ENCODE measurements around the gene TFB2M.

TFB2M gene

GRCh38 chr1:246569248-246570238 lies 3.5 kb upstream of the TFB2M start:
- Histone ChIP-seq H3K4me3 (ENCODE audit: low read length) (no peak overlapping the region), H3K27ac (ENCODE audit: low read length) (no peak overlapping the region), H3K9ac (ENCODE audit: low read length) (no peak overlapping the region), H3K4me1 (ENCODE audit: low read length) (peaks cover 47% of the 10 kb centered on the region), H3K27me3 (ENCODE audit: low read depth, low read length) (no peaks in the 10 kb centered on the region), H3K79me2 (ENCODE audit: low read length) (peaks cover 93% of the 10 kb centered on the region), H2AFZ (ENCODE audit: low read depth, low read length) (no peak overlapping the region), H3K36me3 (replicated peaks; ENCODE audit: low read depth, low read length) (peaks cover 3% of the 10 kb centered on the region), H4K20me1 (ENCODE audit: insufficient read depth, low read length) (no peaks in the 10 kb centered on the region), H3K4me2 (ENCODE audit: low read length) (no peak overlapping the region), H3K9me3 (ENCODE audit: insufficient read depth, low read length) (no peaks in the 10 kb centered on the region)
- TF ChIP-seq CTCF (IDR thresholded peaks at IDR 0.05; ENCODE audit: low read depth, low read length) (no peak), EZH2phosphoT487 (IDR thresholded peaks at IDR 0.05; ENCODE audit: low read depth) (no peak)

- no peak for TF ChIP-seq CTCF (IDR thresholded peaks at IDR 0.05; ENCODE audit: low read depth, low read length)
- no peak for TF ChIP-seq EZH2phosphoT487 (IDR thresholded peaks at IDR 0.05; ENCODE audit: low read depth)
- no peaks in the 10 kb centered on the region for H3K27me3 ChIP-seq (ENCODE audit: low read depth, low read length)
- peak overlapping the region; percentile 64; the same call in 1 of the 2 replicates for H2AFZ ChIP-seq (ENCODE audit: low read depth, low read length)
- peaks cover 37% of the 10 kb centered on the region for H3K4me1 ChIP-seq (ENCODE audit: low read length)
- H3K27ac ChIP-seq (ENCODE audit: low read length): peak overlapping the region; percentile 76; the same call in 1 of the 2 replicates
- H3K4me2 ChIP-seq (ENCODE audit: low read length): peak overlapping the region; percentile 89
- peaks cover 96% of the 10 kb centered on the region for H3K79me2 ChIP-seq (ENCODE audit: low read length)
- peaks cover 11% of the 10 kb centered on the region for H3K36me3 ChIP-seq (replicated peaks; ENCODE audit: low read depth, low read length)
- peak overlapping the region; percentile 88 for H3K4me3 ChIP-seq (ENCODE audit: low read length)
- peak overlapping the region; percentile 88 for H3K9ac ChIP-seq (ENCODE audit: low read length)
- H3K9me3 ChIP-seq (ENCODE audit: insufficient read depth, low read length): no peaks in the 10 kb centered on the region
- no peaks in the 10 kb centered on the region for H4K20me1 ChIP-seq (ENCODE audit: insufficient read depth, low read length)
These were observed 1.7 kb upstream of the TFB2M start for GRCh38 chr1:246567646-246568235.

GRCh38 chr1:246566813-246567645 lies 968 bp upstream of the TFB2M start:
- peak overlapping the region; percentile 88 for H3K4me3 ChIP-seq (ENCODE audit: low read length)
- no peaks in the 10 kb centered on the region for H3K9me3 ChIP-seq (ENCODE audit: insufficient read depth, low read length)
- TF ChIP-seq CTCF (IDR thresholded peaks at IDR 0.05; ENCODE audit: low read depth, low read length): peak; percentile 40; the same call in 1 of the 2 replicates
- TF ChIP-seq EZH2phosphoT487 (IDR thresholded peaks at IDR 0.05; ENCODE audit: low read depth): no peak
- no peaks in the 10 kb centered on the region for H4K20me1 ChIP-seq (ENCODE audit: insufficient read depth, low read length)
- H3K4me1 ChIP-seq (ENCODE audit: low read length): peaks cover 37% of the 10 kb centered on the region
- peak overlapping the region; percentile 88 for H3K9ac ChIP-seq (ENCODE audit: low read length)
- H3K79me2 ChIP-seq (ENCODE audit: low read length): peaks cover 95% of the 10 kb centered on the region
- H3K4me2 ChIP-seq (ENCODE audit: low read length): peak overlapping the region; percentile 89
- peak overlapping the region; percentile 76 for H3K27ac ChIP-seq (ENCODE audit: low read length)
- H2AFZ ChIP-seq (ENCODE audit: low read depth, low read length): peak overlapping the region; percentile 64
- peaks cover 11% of the 10 kb centered on the region for H3K36me3 ChIP-seq (replicated peaks; ENCODE audit: low read depth, low read length)
- H3K27me3 ChIP-seq (ENCODE audit: low read depth, low read length): no peaks in the 10 kb centered on the region
